Fibroblast of lung (primary cell): ENCODE data around the gene PPP1R9B.

Experiments used
- CTCF ChIP-seq, 2 donors: IDR thresholded peaks in 1 of 2; conservative IDR thresholded peaks in 1 of 2; 1 replicate in 1 of 2; 2 replicates in 1 of 2; pipeline ENCODE4 v1.5.1; 2011 to 2012; ENCODE audit warnings: low read length in 2 of 2, control low read depth in 1 of 2, inconsistent platforms in 1 of 2, low read depth in 1 of 2, mild to moderate bottlenecking in 1 of 2
- EZH2 ChIP-seq: IDR thresholded peaks from 2 replicates; pipeline ENCODE4 v1.5.1; 2012; ENCODE audit warnings: low read length, control low read depth, mild to moderate bottlenecking; ENCODE audit errors: missing control alignments

- no peak for TF ChIP-seq CTCF (conservative IDR thresholded peaks at IDR 0.05 in 1 of 2, IDR thresholded peaks at IDR 0.05 in 1 of 2; ENCODE audit: low read depth in 1 of 2, low read length in 2 of 2)
- no peak for TF ChIP-seq EZH2
Observed at GRCh38 chr17:50165867-50166517, 15.5 kb upstream of the PPP1R9B start, which contains the start of gene SGCA.
